HG02938 (cell line): ENCODE data around the gene PLCG2.
"Not testable (repeated sequence)": the region's sequence is repeated elsewhere in the genome, so short reads cannot be mapped to it uniquely, and the experiment has no call there.

ENCODE experiments used
- ATAC-seq: cut with Tn5 transposase; IDR thresholded peaks from one replicate; pipeline ENCODE4 v1.9.1; 2021; ENCODE audit warnings: mild to moderate bottlenecking, moderate library complexity; ENCODE audit not compliant: unreplicated experiment

Gene PLCG2

GRCh38 chr16:81987121-81987520 lies 208.0 kb downstream of the PLCG2 start:
- ATAC-seq = no peak

- ATAC-seq = no peak
Measured at GRCh38 chr16:81987706-81988105, 208.6 kb downstream of the PLCG2 start.

GRCh38 chr16:81992859-81993258 lies 213.8 kb downstream of the PLCG2 start:
- ATAC-seq = no peak

GRCh38 chr16:81994485-81994884 lies 215.4 kb downstream of the PLCG2 start:
- ATAC-seq = no peak

- ATAC-seq = no peak
Measured at GRCh38 chr16:81995651-81996050, 216.6 kb downstream of the PLCG2 start.

- ATAC-seq = no peak
Measured at GRCh38 chr16:81996664-81997509, 217.8 kb downstream of the PLCG2 start.

GRCh38 chr16:81997738-81998137 lies 218.6 kb downstream of the PLCG2 start:
- no peak for ATAC-seq

- no peak for ATAC-seq
Measured at GRCh38 chr16:82002831-82003230, 223.7 kb downstream of the PLCG2 start.

- ATAC-seq = no peak
Measured at GRCh38 chr16:82004601-82005000, 225.5 kb downstream of the PLCG2 start.

GRCh38 chr16:82005027-82005830 lies 226.1 kb downstream of the PLCG2 start:
- ATAC-seq = no peak

GRCh38 chr16:82006036-82006435 lies 226.9 kb downstream of the PLCG2 start:
- ATAC-seq = no peak

- no peak for ATAC-seq
Measured at GRCh38 chr16:82007189-82007588, 228.1 kb downstream of the PLCG2 start.

- no peak for ATAC-seq
Measured at GRCh38 chr16:82008957-82009592, 230.0 kb downstream of the PLCG2 start.

GRCh38 chr16:82009789-82010188 lies 230.7 kb downstream of the PLCG2 start:
- not testable (repeated sequence) for ATAC-seq

GRCh38 chr16:82010649-82011048 lies 231.6 kb downstream of the PLCG2 start:
- ATAC-seq = no peak

GRCh38 chr16:82011199-82011641 lies 232.1 kb downstream of the PLCG2 start, which contains the start of gene SDR42E1:
Gene SDR42E1 (minus strand): TSS chr16:82011470. CDS start chr16:82000858, 10,612 bp downstream.
- peak; percentile 93 for ATAC-seq
